Measurements from ENCODE around the gene TRPM5.

Gene TRPM5

DNA sequence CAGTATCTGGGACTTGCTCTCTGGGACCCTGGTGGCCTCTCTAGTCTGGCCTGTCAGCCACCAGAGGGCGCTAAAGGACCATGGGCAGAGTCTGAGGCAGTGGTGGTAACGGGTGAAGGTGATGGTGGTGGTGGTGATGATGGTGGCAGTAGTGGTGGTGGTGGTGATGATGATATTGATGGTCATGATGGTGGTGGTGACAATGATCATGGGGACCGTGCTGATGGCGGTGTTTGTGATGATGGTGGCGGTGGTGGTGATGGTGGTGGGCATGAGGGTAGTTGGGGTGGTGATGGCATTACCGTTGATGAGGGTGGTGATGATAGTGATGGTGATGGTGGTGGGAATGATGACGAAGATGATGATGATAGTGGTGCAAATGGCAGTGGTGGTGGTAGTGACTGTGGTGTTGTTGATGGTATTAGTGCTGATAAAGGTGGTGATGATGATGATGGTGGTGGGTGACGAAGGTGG, 16.0 kb downstream of the TRPM5 start:
- TF ChIP-seq, protein P1, sequence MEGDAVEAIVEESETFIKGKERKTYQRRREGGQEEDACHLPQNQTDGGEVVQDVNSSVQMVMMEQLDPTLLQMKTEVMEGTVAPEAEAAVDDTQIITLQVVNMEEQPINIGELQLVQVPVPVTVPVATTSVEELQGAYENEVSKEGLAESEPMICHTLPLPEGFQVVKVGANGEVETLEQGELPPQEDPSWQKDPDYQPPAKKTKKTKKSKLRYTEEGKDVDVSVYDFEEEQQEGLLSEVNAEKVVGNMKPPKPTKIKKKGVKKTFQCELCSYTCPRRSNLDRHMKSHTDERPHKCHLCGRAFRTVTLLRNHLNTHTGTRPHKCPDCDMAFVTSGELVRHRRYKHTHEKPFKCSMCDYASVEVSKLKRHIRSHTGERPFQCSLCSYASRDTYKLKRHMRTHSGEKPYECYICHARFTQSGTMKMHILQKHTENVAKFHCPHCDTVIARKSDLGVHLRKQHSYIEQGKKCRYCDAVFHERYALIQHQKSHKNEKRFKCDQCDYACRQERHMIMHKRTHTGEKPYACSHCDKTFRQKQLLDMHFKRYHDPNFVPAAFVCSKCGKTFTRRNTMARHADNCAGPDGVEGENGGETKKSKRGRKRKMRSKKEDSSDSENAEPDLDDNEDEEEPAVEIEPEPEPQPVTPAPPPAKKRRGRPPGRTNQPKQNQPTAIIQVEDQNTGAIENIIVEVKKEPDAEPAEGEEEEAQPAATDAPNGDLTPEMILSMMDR (IDR thresholded peaks at IDR 0.05; ENCODE audit: insufficient read depth, low read length, poor library complexity, severe bottlenecking) = peak; percentile 98
- TF ChIP-seq EZH2phosphoT487 (conservative IDR thresholded peaks at IDR 0.05; ENCODE audit: low read length) = no peak
- H2AFZ ChIP-seq (ENCODE audit: low read depth, low read length, severe bottlenecking) = no peak overlapping the region
- no peaks in the 10 kb centered on the region for H3K79me2 ChIP-seq (ENCODE audit: insufficient read depth, low read length)
- H4K20me1 ChIP-seq (ENCODE audit: low read depth, low read length) = no peaks in the 10 kb centered on the region
- no peaks in the 10 kb centered on the region for H3F3A ChIP-seq (ENCODE audit: insufficient read depth)
- H3K27me3 ChIP-seq (ENCODE audit: low read length) = no peaks in the 10 kb centered on the region
- H3K4me2 ChIP-seq (ENCODE audit: low read depth, low read length, poor library complexity, severe bottlenecking) = no peak overlapping the region
- H3K9me2 ChIP-seq (replicated peaks; ENCODE audit: insufficient read depth, low read length) = no peaks in the 10 kb centered on the region
- no peaks in the 10 kb centered on the region for H3K36me3 ChIP-seq (ENCODE audit: low read length)
- no peak overlapping the region for H3K27ac ChIP-seq (ENCODE audit: low read depth, low read length)
- H3K9ac ChIP-seq (ENCODE audit: low read length) = no peak overlapping the region
- H3K9me3 ChIP-seq (ENCODE audit: insufficient read depth, low read length) = no peaks in the 10 kb centered on the region
- no peak overlapping the region for H3K4me3 ChIP-seq (ENCODE audit: insufficient read depth, low read length, poor library complexity, severe bottlenecking)

GRCh38 chr11:2427721-2428321, 16.5 kb downstream of the TRPM5 start:
- Histone ChIP-seq H3F3A (ENCODE audit: insufficient read depth) (no peaks in the 10 kb centered on the region), H3K9me2 (replicated peaks; ENCODE audit: insufficient read depth, low read length) (no peaks in the 10 kb centered on the region), H3K27me3 (ENCODE audit: low read length) (no peaks in the 10 kb centered on the region), H3K9me3 (ENCODE audit: insufficient read depth, low read length) (no peaks in the 10 kb centered on the region), H3K79me2 (ENCODE audit: insufficient read depth, low read length) (no peaks in the 10 kb centered on the region), H2AFZ (ENCODE audit: low read depth, low read length, severe bottlenecking) (no peak overlapping the region), H3K36me3 (ENCODE audit: low read length) (no peaks in the 10 kb centered on the region), H3K4me2 (ENCODE audit: low read depth, low read length, poor library complexity, severe bottlenecking) (no peak overlapping the region), H3K4me3 (ENCODE audit: insufficient read depth, low read length, poor library complexity, severe bottlenecking) (no peak overlapping the region), H4K20me1 (ENCODE audit: low read depth, low read length) (no peaks in the 10 kb centered on the region), H3K27ac (ENCODE audit: low read depth, low read length) (no peak overlapping the region), H3K9ac (ENCODE audit: low read length) (no peak overlapping the region)
- TF ChIP-seq, protein P1 (IDR thresholded peaks at IDR 0.05; ENCODE audit: insufficient read depth, low read length, poor library complexity, severe bottlenecking) = no peak
- no peak for TF ChIP-seq EZH2phosphoT487 (conservative IDR thresholded peaks at IDR 0.05; ENCODE audit: low read length)

DNA sequence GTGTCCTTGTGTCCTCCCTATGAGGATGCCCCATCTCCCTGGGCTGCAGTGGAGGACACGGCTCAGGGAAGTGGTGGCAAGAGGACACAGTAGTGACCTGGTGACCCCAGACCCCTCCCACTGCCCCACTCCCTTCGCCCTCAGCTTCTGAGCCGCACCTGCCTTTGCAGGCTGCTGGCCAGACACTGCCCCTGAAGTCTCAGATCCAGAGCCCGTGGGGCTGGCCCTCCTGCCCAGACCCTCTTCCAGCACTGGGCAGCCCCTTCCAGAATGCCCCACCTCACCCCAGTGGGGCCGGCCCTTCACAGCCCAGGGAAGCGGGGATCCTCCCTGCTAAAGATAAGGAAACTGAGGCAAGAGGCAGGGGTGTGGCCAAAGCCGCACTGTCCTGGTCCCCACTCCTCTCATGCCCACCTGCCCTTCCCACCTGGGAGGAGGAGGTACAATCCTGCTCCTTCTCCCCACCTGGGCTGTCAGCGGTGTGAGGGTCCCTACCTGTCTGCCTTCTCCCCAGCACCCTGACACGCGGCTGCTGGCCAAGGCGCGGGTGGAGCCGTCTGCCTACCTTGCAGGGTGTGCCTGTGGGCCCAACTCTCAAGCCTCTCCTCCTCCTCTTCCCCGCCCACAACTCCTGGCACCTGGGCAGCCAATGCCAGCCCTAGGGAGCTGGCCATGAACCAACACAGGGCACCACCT, 17.3 kb downstream of the TRPM5 start:
- Histone ChIP-seq H3K27me3 (ENCODE audit: low read length) (no peaks in the 10 kb centered on the region), H4K20me1 (ENCODE audit: low read depth, low read length) (no peaks in the 10 kb centered on the region), H3K9me2 (replicated peaks; ENCODE audit: insufficient read depth, low read length) (no peaks in the 10 kb centered on the region), H2AFZ (ENCODE audit: low read depth, low read length, severe bottlenecking) (no peak overlapping the region), H3F3A (ENCODE audit: insufficient read depth) (no peaks in the 10 kb centered on the region), H3K4me2 (ENCODE audit: low read depth, low read length, poor library complexity, severe bottlenecking) (no peak overlapping the region), H3K27ac (ENCODE audit: low read depth, low read length) (no peak overlapping the region), H3K79me2 (ENCODE audit: insufficient read depth, low read length) (no peaks in the 10 kb centered on the region), H3K4me3 (ENCODE audit: insufficient read depth, low read length, poor library complexity, severe bottlenecking) (no peak overlapping the region), H3K9ac (ENCODE audit: low read length) (no peak overlapping the region), H3K9me3 (ENCODE audit: insufficient read depth, low read length) (no peaks in the 10 kb centered on the region), H3K36me3 (ENCODE audit: low read length) (no peaks in the 10 kb centered on the region)
- no peak for TF ChIP-seq EZH2phosphoT487 (conservative IDR thresholded peaks at IDR 0.05; ENCODE audit: low read length)
- TF ChIP-seq, protein P1 (IDR thresholded peaks at IDR 0.05; ENCODE audit: insufficient read depth, low read length, poor library complexity, severe bottlenecking) = no peak

All from SU-DHL-6 (cell line).